Ovary (tissue), 3 donors: ENCODE measurements around the gene NUBPL.
"Not testable (repeated sequence)": the region's sequence is repeated elsewhere in the genome, so short reads cannot be mapped to it uniquely, and the experiment has no call there.

Experiments
- CTCF ChIP-seq, 3 donors: fragments of 450-650 bp in 2 of 3; fragments of 200-600 bp in 1 of 3; IDR thresholded peaks; one replicate each; pipeline versions ENCODE4 v1.5.1 to v1.8.0; 2016 to 2022; ENCODE audit warnings: antibody characterized with exemption in 3 of 3, mild to moderate bottlenecking in 1 of 3
- EP300 ChIP-seq: sonication (generic); formaldehyde crosslinking; IDR thresholded peaks from one replicate; pipeline ENCODE4 v1.6.1; 2017; ENCODE audit warnings: antibody characterized with exemption
- POLR2A ChIP-seq: fragments of 450-650 bp; IDR thresholded peaks from one replicate; pipeline ENCODE4 v1.6.1; 2017; ENCODE audit warnings: antibody characterized with exemption, mild to moderate bottlenecking, moderate library complexity
- donor health status: DM: no; HTN: no; CAD: no.

DNA sequence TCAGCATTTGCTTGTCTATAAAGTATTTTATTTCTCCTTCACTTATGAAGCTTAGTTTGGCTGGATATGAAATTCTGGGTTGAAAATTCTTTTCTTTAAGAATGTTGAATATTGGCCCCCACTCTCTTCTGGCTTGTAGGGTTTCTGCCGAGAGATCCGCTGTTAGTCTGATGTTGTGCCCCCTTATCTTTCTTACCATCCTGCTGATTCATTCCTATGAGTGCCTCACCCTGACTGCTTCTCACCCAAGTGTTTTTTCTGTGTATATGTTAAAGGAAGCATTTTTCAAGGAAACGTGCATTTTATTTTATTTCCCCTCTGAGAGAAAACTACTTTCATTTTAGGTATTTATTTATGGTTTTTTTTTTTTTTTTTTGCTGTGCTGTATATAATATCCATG is 236.7 kb downstream of the NUBPL start:
- TF ChIP-seq CTCF (IDR thresholded peaks at IDR 0.05); EP300; POLR2A: not testable (repeated sequence)
